Measurements from ENCODE around the gene MOGAT2. TPM values are rescaled to one million over a fixed set of nuclear protein-coding genes. Genes with fewer than 3 reads are reported as not detected.

MOGAT2 gene
- total RNA-seq, 4 donors from 2014 or later = 3.5 to 12.4 (median 4.9) TPM

- Histone ChIP-seq H3K4me3 (no peak overlapping the region), H3K27me3 (no peaks in the 10 kb centered on the region), H3K36me3 (no peaks in the 10 kb centered on the region), H3K9me3 (no peaks in the 10 kb centered on the region), H3K27ac (no peak overlapping the region), H3K4me1 (no peaks in the 10 kb centered on the region)
- DNase-seq (ENCODE audit: low spot score in 2 of 2) = no peak
- no peak for TF ChIP-seq POLR2A (IDR thresholded peaks at IDR 0.05)
- no peak for TF ChIP-seq CTCF (IDR thresholded peaks at IDR 0.05)
- no peak for TF ChIP-seq EP300 (IDR thresholded peaks at IDR 0.05)
- TF ChIP-seq POLR2AphosphoS5 (IDR thresholded peaks at IDR 0.05) = no peak
- 62% methylated on average over 4 of the region's 4 CpGs for WGBS
Measured at GRCh38 chr11:75697906-75698581, 19.6 kb upstream of the MOGAT2 start.

- Histone ChIP-seq H3K4me3 (no peak overlapping the region), H3K9me3 (no peaks in the 10 kb centered on the region), H3K4me1 (no peaks in the 10 kb centered on the region), H3K27me3 (no peaks in the 10 kb centered on the region), H3K27ac (no peak overlapping the region), H3K36me3 (no peaks in the 10 kb centered on the region)
- no peak for TF ChIP-seq EP300 (IDR thresholded peaks at IDR 0.05)
- no peak for TF ChIP-seq POLR2A (IDR thresholded peaks at IDR 0.05)
- no peak for TF ChIP-seq CTCF (IDR thresholded peaks at IDR 0.05)
- no peak for TF ChIP-seq POLR2AphosphoS5 (IDR thresholded peaks at IDR 0.05)
- WGBS = 52% methylated on average over 2 of the region's 2 CpGs
- no peak for DNase-seq (ENCODE audit: low spot score in 2 of 2)
Measured at GRCh38 chr11:75700940-75701339, 16.7 kb upstream of the MOGAT2 start.

- no peak overlapping the region for H3K4me3 ChIP-seq
- DNase-seq (ENCODE audit: low spot score in 2 of 2) = no peak
- H3K36me3 ChIP-seq = no peaks in the 10 kb centered on the region
- TF ChIP-seq CTCF (IDR thresholded peaks at IDR 0.05) (no peak), EP300 (IDR thresholded peaks at IDR 0.05) (no peak), POLR2A (IDR thresholded peaks at IDR 0.05) (no peak), POLR2AphosphoS5 (IDR thresholded peaks at IDR 0.05) (no peak)
- WGBS = 88% methylated on average over 7 of the region's 7 CpGs
- H3K4me1 ChIP-seq = no peaks in the 10 kb centered on the region
- no peak overlapping the region for H3K27ac ChIP-seq
- H3K9me3 ChIP-seq = no peaks in the 10 kb centered on the region
- no peaks in the 10 kb centered on the region for H3K27me3 ChIP-seq
Measured at GRCh38 chr11:75703695-75704237, 13.9 kb upstream of the MOGAT2 start.

- WGBS = 87% methylated on average over 3 of the region's 3 CpGs
Measured at GRCh38 chr11:75705541-75705940, 12.1 kb upstream of the MOGAT2 start.

More at GRCh38 chr11:75705541-75705940, 12.1 kb upstream of the MOGAT2 start:
- Histone ChIP-seq H3K27me3 (no peaks in the 10 kb centered on the region), H3K9me3 (no peaks in the 10 kb centered on the region), H3K4me1 (no peaks in the 10 kb centered on the region), H3K36me3 (no peaks in the 10 kb centered on the region), H3K27ac (no peak overlapping the region), H3K4me3 (no peak overlapping the region)
- DNase-seq (ENCODE audit: low spot score in 2 of 2) = no peak
- TF ChIP-seq POLR2AphosphoS5 (IDR thresholded peaks at IDR 0.05) (no peak), POLR2A (IDR thresholded peaks at IDR 0.05) (no peak), EP300 (IDR thresholded peaks at IDR 0.05) (no peak), CTCF (IDR thresholded peaks at IDR 0.05) (no peak)

All from suprapubic skin (tissue), 4 donors.